AG09309 (cell line): ENCODE data around the gene ESPL1.
A peak's percentile ranks its signal among the peaks of the same experiment; 100 is the strongest.

ENCODE experiments used
- DNase-seq: peaks from one replicate; pipeline ENCODE4 v3.0.0-alpha.2; 2010; ENCODE audit warnings: low read depth
- H3K4me3 ChIP-seq: 2 replicates; pipeline ENCODE4 v1.5.1; 2011; ENCODE audit warnings: mild to moderate bottlenecking, low read depth, low read length, moderate library complexity; ENCODE audit not compliant: control insufficient read depth
- CTCF ChIP-seq: IDR thresholded peaks from 2 replicates; pipeline ENCODE4 v1.5.1; 2011; ENCODE audit warnings: mild to moderate bottlenecking, low read depth, low read length, inconsistent platforms; ENCODE audit not compliant: insufficient read depth, control insufficient read depth; ENCODE audit errors: missing control alignments

Gene ESPL1

GRCh38 chr12:53245286-53245685, 22.8 kb upstream of the ESPL1 start:
- no peak for TF ChIP-seq CTCF
- no peak overlapping the region for H3K4me3 ChIP-seq
- DNase-seq = no peak

- TF ChIP-seq CTCF = peak; percentile 56
- peak overlapping the region; percentile 96 for H3K4me3 ChIP-seq
- no peak for DNase-seq
These were observed 16.4 kb upstream of the ESPL1 start for GRCh38 chr12:53251477-53252348.

GRCh38 chr12:53252349-53252916, 15.7 kb upstream of the ESPL1 start:
- TF ChIP-seq CTCF = no peak

GRCh38 chr12:53253298-53253697, 14.8 kb upstream of the ESPL1 start:
- no peak for TF ChIP-seq CTCF
- peak overlapping the region; percentile 96; the same call in 1 of the 2 replicates for H3K4me3 ChIP-seq
- DNase-seq = no peak

More at GRCh38 chr12:53252349-53252916, 15.7 kb upstream of the ESPL1 start:
- no peak for DNase-seq
- peak overlapping the region; percentile 96 for H3K4me3 ChIP-seq

- no peak overlapping the region for H3K4me3 ChIP-seq
- no peak for DNase-seq
- TF ChIP-seq CTCF = no peak
These were observed 13.1 kb upstream of the ESPL1 start for GRCh38 chr12:53254816-53255545.

- no peak for DNase-seq
- no peak for TF ChIP-seq CTCF
- no peak overlapping the region for H3K4me3 ChIP-seq
These were observed 12.1 kb upstream of the ESPL1 start for GRCh38 chr12:53255996-53256395.
